Activated CD4-positive, alpha-beta T cell treated with anti-CD3 and anti-CD28 coated beads, Interleukin-2, Interleukin-6, amounts not matched to agents 100 ng/mL and 50 ng/mL, durations not matched to agents 16 hours and 8 hours (primary cell): ENCODE data around the gene PRH1.

Source experiments
- DNase-seq: peaks from one replicate; pipeline ENCODE4 v3.0.0-alpha.2; 2020

Gene PRH1

GRCh38 chr12:10884086-10884725 lies at the start of gene PRH1:
TSS of gene PRH1 (minus strand) at chr12:10884255. CDS start at chr12:10884217, 38 bp downstream.
- DNase-seq = no peak

GRCh38 chr12:10928746-10929286 lies 44.8 kb upstream of the PRH1 start, which contains the start of gene PRH2:
TSS of gene PRH2 (plus strand) at chr12:10929236. CDS start at chr12:10929274, 38 bp downstream.
- no peak for DNase-seq

GRCh38 chr12:10926269-10926668 lies 42.2 kb upstream of the PRH1 start:
- DNase-seq = no peak

- DNase-seq = no peak
Measured at GRCh38 chr12:10919809-10920208, 35.8 kb upstream of the PRH1 start.

GRCh38 chr12:10910380-10910779 lies 26.3 kb upstream of the PRH1 start:
- DNase-seq = no peak

GRCh38 chr12:10909462-10909861 lies 25.4 kb upstream of the PRH1 start, which contains the start of gene TAS2R13:
TSS of gene TAS2R13 (minus strand) at chr12:10909562. CDS start at chr12:10909298, 264 bp downstream.
- DNase-seq = no peak

GRCh38 chr12:10904686-10905085 lies 20.6 kb upstream of the PRH1 start:
- no peak for DNase-seq

GRCh38 chr12:10901427-10901826 lies 17.4 kb upstream of the PRH1 start:
- DNase-seq = no peak

GRCh38 chr12:10900972-10901371 lies 16.9 kb upstream of the PRH1 start:
- no peak for DNase-seq

GRCh38 chr12:10900530-10900929 lies 16.5 kb upstream of the PRH1 start:
- no peak for DNase-seq

- DNase-seq = no peak
Measured at GRCh38 chr12:10896854-10897253, 12.8 kb upstream of the PRH1 start.

GRCh38 chr12:10891937-10892336 lies 7.9 kb upstream of the PRH1 start:
- no peak for DNase-seq

- DNase-seq = no peak
Measured at GRCh38 chr12:10889226-10889625, 5.2 kb upstream of the PRH1 start.

GRCh38 chr12:10873378-10873777 lies 10.7 kb downstream of the PRH1 start:
- DNase-seq = no peak

GRCh38 chr12:10867381-10867780 lies 16.7 kb downstream of the PRH1 start:
- DNase-seq = no peak

- no peak for DNase-seq
Measured at GRCh38 chr12:10863512-10864218, 20.4 kb downstream of the PRH1 start.

- no peak for DNase-seq
Measured at GRCh38 chr12:10861366-10861765, 22.7 kb downstream of the PRH1 start.

- DNase-seq = no peak
Measured at GRCh38 chr12:10855807-10856206, 28.2 kb downstream of the PRH1 start.

GRCh38 chr12:10853776-10854175 lies 30.3 kb downstream of the PRH1 start:
- DNase-seq = no peak

- DNase-seq = no peak
Measured at GRCh38 chr12:10851243-10851858, 32.7 kb downstream of the PRH1 start.

- peak; percentile 13 for DNase-seq
Measured at GRCh38 chr12:10849425-10849878, 34.6 kb downstream of the PRH1 start, which contains the start of gene PRR4. TSS of gene PRR4 (minus strand) at chr12:10849475. CDS start at chr12:10849437, 38 bp downstream.

- no peak for DNase-seq
Measured at GRCh38 chr12:10847744-10848143, 36.3 kb downstream of the PRH1 start.

GRCh38 chr12:10842862-10843261 lies 41.2 kb downstream of the PRH1 start:
- DNase-seq = no peak
